SKM-1 treated with dmso at 0.1 percent for 144 hours (cell line): Measurements from ENCODE around the gene RALGAPA2.
"Not testable (repeated sequence)": the region's sequence is repeated elsewhere in the genome, so short reads cannot be mapped to it uniquely, and the experiment has no call there.

ENCODE experiments used
- DNase-seq: peaks from one replicate; lab custom pipeline; 2025; ENCODE audit not compliant: unreplicated experiment; lab: John Stamatoyannopoulos, UW

The RALGAPA2 gene

GRCh38 chr20:20546402-20546801, 166.0 kb downstream of the RALGAPA2 start:
- DNase-seq, result no peak

- DNase-seq, result not testable (repeated sequence)
Measured at GRCh38 chr20:20543348-20543747, 169.1 kb downstream of the RALGAPA2 start.

DNA sequence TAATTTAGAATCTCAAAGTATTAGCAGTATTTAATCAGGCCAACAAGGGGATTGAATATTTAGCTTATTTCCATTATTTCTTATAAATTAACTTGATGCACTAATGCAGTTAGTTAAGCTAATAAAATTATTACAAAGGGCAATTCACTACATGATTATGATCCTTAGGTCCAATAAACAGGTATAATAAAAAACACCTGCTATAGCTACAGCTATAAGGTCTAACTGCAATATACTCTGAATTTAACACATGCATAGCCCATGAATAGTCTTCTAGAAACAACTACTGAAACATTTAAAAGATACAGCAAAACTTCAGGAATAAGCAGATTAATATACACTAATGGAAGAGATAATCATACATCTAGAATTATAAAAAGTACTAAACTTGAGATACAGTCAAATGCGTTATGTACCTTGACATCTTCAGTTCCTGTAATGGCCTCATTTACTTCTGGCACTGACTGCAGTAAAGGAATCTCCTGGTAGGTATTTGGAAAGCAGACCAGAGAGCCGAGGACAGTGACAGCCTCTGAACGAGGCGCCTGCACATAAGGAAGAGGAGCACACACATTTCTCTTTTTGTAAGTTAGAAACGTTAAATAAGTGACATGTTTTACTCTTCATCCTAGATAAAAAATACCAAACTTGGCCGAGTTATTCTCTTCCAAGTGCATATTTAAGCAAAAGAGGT, 176.1 kb downstream of the RALGAPA2 start:
- no peak for DNase-seq

DNA sequence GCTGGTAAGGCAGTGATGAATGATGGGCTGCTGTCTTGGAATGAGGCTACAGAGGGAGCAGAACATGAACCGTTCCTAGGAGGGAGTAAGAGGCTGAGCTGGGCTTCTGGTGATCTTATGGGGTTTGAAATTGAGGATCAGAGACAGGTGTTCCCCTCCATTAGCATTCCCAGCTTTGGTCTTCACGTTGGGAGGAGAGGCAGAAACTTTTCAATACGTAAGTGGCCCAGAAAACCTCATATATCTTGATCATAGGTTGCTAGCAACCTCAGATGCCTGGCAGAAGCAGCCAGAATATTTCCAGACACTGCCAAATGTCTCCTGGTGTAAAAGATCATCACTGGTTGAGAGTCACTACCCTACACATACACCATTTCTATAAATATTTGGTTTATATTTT, 177.4 kb downstream of the RALGAPA2 start:
- DNase-seq, result no peak

GRCh38 chr20:20531283-20531682, 181.2 kb downstream of the RALGAPA2 start:
- no peak for DNase-seq

- DNase-seq, result no peak
Measured at GRCh38 chr20:20530428-20531151, 181.9 kb downstream of the RALGAPA2 start.

- no peak for DNase-seq
Measured at GRCh38 chr20:20529597-20529996, 182.8 kb downstream of the RALGAPA2 start.

DNA sequence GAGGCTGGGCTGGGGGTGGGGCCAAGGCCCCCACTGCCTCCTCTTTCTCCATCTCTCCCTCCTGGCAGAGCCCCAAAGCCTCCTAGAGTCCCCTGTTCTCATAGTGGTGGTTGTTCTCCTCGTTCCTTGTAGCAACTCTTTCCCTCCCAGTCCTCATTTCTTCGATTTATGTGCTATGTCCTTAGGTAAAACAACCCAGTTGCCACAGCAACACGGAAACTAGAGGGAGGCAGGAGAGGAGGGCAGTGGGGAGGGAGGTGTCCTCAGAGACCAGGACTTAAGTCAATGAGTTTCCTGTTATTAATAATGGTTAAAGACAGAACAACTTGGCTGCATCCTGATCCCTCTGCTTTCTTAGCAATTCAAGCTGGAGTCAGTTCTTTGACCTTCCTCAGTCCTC, 183.6 kb downstream of the RALGAPA2 start:
- DNase-seq, result no peak

- DNase-seq, result no peak
Measured at GRCh38 chr20:20527661-20528060, 184.8 kb downstream of the RALGAPA2 start.

DNA sequence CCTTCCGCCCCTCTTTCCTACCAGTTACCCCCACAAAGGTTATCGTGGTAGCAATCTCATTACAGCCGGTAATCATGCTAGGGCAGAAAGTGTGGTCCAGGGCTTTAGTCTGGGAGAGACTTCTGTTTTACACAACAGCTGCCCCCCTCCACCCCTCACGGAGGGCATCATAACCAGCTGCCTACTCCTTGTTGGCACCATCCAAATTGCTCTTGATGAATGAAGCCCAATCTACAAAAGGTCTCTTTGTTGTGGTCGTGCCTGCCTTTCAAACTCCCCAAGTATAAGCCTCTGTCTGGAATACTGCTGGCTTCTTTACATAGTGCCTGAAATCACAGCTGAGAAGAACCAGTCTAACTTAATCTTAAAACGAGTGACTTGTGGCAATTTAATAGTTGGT, 186.7 kb downstream of the RALGAPA2 start:
- DNase-seq, result no peak

GRCh38 chr20:20525214-20525613, 187.2 kb downstream of the RALGAPA2 start:
- no peak for DNase-seq

- no peak for DNase-seq
Measured at GRCh38 chr20:20524756-20525155, 187.7 kb downstream of the RALGAPA2 start.

DNA sequence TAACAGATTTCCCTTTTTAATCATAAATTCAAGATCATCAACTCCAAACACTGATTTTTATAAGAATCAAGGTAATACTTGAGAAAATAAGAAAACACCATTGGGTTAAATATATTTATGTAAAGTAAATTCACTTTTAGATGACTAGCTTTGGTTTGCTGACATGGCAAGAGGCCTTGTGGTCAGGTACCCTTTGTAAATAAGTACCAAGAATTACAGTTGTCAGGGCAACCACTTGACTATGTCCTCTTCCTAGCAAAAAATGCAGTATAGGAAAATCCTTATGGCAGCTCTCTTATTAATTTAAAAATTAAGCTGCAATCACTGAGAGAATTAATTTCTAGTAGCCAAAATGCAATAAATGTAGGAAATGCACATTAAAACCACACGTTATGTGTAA, 190.7 kb downstream of the RALGAPA2 start:
- no peak for DNase-seq

- DNase-seq, result no peak
Measured at GRCh38 chr20:20520776-20521175, 191.7 kb downstream of the RALGAPA2 start.

- no peak for DNase-seq
Measured at GRCh38 chr20:20519269-20519668, 193.2 kb downstream of the RALGAPA2 start.

- no peak for DNase-seq
Measured at GRCh38 chr20:20518263-20518662, 194.2 kb downstream of the RALGAPA2 start.

- no peak for DNase-seq
Measured at GRCh38 chr20:20517296-20517695, 195.1 kb downstream of the RALGAPA2 start.

DNA sequence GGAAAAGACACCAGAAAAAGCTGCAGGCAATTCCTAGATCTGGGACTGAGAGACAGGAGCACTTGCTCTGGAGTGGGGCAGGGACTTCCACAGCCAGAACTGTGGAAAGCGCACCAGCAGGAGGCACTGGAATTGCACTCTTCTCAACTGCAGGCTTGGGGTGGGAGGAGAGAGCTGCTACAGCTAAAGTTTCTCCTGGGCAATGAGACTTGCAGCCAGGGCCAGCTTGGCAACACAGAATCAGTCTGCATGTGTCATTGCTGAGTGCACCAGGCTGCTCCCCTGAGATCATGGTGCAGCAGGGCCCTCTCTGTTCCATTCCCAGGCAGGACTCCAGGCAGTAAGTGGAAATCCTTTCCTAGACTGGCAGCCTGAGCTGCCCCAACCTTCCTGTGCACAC, 198.7 kb downstream of the RALGAPA2 start:
- DNase-seq, result no peak

- no peak for DNase-seq
Measured at GRCh38 chr20:20505554-20505953, 206.9 kb downstream of the RALGAPA2 start.

- DNase-seq, result no peak
Measured at GRCh38 chr20:20503777-20504530, 208.5 kb downstream of the RALGAPA2 start.

GRCh38 chr20:20501128-20501527, 211.3 kb downstream of the RALGAPA2 start:
- no peak for DNase-seq

DNA sequence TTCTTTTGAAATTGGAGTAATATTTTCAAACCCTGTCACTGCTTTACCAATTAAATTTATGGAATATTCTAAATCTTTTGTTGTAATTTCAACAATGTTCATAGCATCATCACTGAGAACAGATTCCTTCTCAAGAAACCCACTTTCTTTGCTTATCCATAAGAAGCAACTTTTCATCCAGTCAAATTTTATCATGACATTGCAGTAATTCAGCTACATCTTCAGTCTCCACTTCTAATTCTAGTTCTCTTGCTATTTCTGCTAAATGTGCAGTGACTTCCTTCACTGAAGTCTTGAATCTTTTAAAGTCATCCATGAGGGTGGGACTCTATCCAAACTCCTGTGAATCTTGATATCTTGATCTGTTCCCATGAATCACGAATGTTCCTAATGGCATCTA, 212.1 kb downstream of the RALGAPA2 start:
- no peak for DNase-seq
